SH-SY5Y (cell line): Measurements from ENCODE around the gene IDI1.

ENCODE experiments used
- GATA2 ChIP-seq: IDR thresholded peaks from 2 replicates; pipeline ENCODE4 v1.6.1; 2011; ENCODE audit warnings: mild to moderate bottlenecking, low read depth, low read length
- GATA3 ChIP-seq: IDR thresholded peaks from 2 replicates; pipeline ENCODE4 v1.6.1; 2011; ENCODE audit warnings: low read depth, mild to moderate bottlenecking, low read length, moderate library complexity

GRCh38 chr10:1045415-1045814 is 3.5 kb downstream of the IDI1 start:
- TF ChIP-seq GATA2 (no peak), GATA3 (no peak)
